ENCODE results near the gene OPCML.

OPCML gene

GRCh38 chr11:133506023-133506422 is 26.3 kb downstream of the OPCML start:
- FAIRE-seq = no peak

GRCh38 chr11:133504906-133505305 is 27.4 kb downstream of the OPCML start:
- no peak for FAIRE-seq
- no peak for DNase-seq (ENCODE audit: insufficient read length, low spot score)

More at GRCh38 chr11:133506023-133506422, 26.3 kb downstream of the OPCML start:
- DNase-seq (ENCODE audit: insufficient read length, low spot score) = no peak

- FAIRE-seq = no peak
- no peak for DNase-seq (ENCODE audit: insufficient read length, low spot score)
These were observed 28.5 kb downstream of the OPCML start for GRCh38 chr11:133503776-133504175.

GRCh38 chr11:133503236-133503635 is 29.1 kb downstream of the OPCML start:
- FAIRE-seq = no peak
- DNase-seq (ENCODE audit: insufficient read length, low spot score) = no peak

- FAIRE-seq = no peak
- no peak for DNase-seq (ENCODE audit: insufficient read length, low spot score)
These were observed 30.4 kb downstream of the OPCML start for GRCh38 chr11:133501643-133502539.

- FAIRE-seq = no peak
- DNase-seq (ENCODE audit: insufficient read length, low spot score) = no peak
These were observed 31.4 kb downstream of the OPCML start for GRCh38 chr11:133500936-133501335.

GRCh38 chr11:133500435-133500834 is 31.9 kb downstream of the OPCML start:
- DNase-seq (ENCODE audit: insufficient read length, low spot score) (no peak), FAIRE-seq (no peak)

- FAIRE-seq = no peak
- DNase-seq (ENCODE audit: insufficient read length, low spot score) = no peak
These were observed 33.3 kb downstream of the OPCML start for GRCh38 chr11:133498969-133499368.

GRCh38 chr11:133497477-133498140 is 34.7 kb downstream of the OPCML start:
- DNase-seq (ENCODE audit: insufficient read length, low spot score) (no peak), FAIRE-seq (no peak)

- FAIRE-seq (no peak), DNase-seq (ENCODE audit: insufficient read length, low spot score) (no peak)
These were observed 39.4 kb downstream of the OPCML start for GRCh38 chr11:133492895-133493294.

- no peak for DNase-seq (ENCODE audit: insufficient read length, low spot score)
- FAIRE-seq = no peak
These were observed 40.5 kb downstream of the OPCML start for GRCh38 chr11:133491680-133492383.

GRCh38 chr11:133480722-133481121 is 51.6 kb downstream of the OPCML start:
- FAIRE-seq = no peak
- no peak for DNase-seq (ENCODE audit: insufficient read length, low spot score)

GRCh38 chr11:133479209-133479608 is 53.1 kb downstream of the OPCML start:
- no peak for DNase-seq (ENCODE audit: insufficient read length, low spot score)
- no peak for FAIRE-seq

- DNase-seq (ENCODE audit: insufficient read length, low spot score) = no peak
- no peak for FAIRE-seq
These were observed 55.1 kb downstream of the OPCML start for GRCh38 chr11:133477251-133477625.

GRCh38 chr11:133476570-133477250 is 55.6 kb downstream of the OPCML start:
- DNase-seq (ENCODE audit: insufficient read length, low spot score) = no peak
- no peak for FAIRE-seq

GRCh38 chr11:133474461-133474860 is 57.8 kb downstream of the OPCML start:
- no peak for FAIRE-seq
- no peak for DNase-seq (ENCODE audit: insufficient read length, low spot score)

- DNase-seq (ENCODE audit: insufficient read length, low spot score) (no peak), FAIRE-seq (no peak)
These were observed 64.6 kb downstream of the OPCML start for GRCh38 chr11:133467686-133468085.

- DNase-seq (ENCODE audit: insufficient read length, low spot score) = no peak
- no peak for FAIRE-seq
These were observed 89.0 kb downstream of the OPCML start for GRCh38 chr11:133443206-133443747.

- FAIRE-seq (no peak), DNase-seq (ENCODE audit: insufficient read length, low spot score) (no peak)
These were observed 90.2 kb downstream of the OPCML start for GRCh38 chr11:133441964-133442660.

GRCh38 chr11:133425992-133426391 is 106.3 kb downstream of the OPCML start:
- FAIRE-seq (no peak), DNase-seq (ENCODE audit: insufficient read length, low spot score) (no peak)

All from GM19239 (cell line).